Stimulated activated CD4-positive, alpha-beta T cell treated with anti-CD3 and anti-CD28 coated beads, Interleukin-15, amount 100 ng/mL, for 24 hours (primary cell): ENCODE results near the gene NDRG4.

Experiments used
- DNase-seq: peaks from one replicate; pipeline ENCODE4 v3.0.0-alpha.2; 2020

The NDRG4 gene, protein sequence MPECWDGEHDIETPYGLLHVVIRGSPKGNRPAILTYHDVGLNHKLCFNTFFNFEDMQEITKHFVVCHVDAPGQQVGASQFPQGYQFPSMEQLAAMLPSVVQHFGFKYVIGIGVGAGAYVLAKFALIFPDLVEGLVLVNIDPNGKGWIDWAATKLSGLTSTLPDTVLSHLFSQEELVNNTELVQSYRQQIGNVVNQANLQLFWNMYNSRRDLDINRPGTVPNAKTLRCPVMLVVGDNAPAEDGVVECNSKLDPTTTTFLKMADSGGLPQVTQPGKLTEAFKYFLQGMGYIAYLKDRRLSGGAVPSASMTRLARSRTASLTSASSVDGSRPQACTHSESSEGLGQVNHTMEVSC

DNA sequence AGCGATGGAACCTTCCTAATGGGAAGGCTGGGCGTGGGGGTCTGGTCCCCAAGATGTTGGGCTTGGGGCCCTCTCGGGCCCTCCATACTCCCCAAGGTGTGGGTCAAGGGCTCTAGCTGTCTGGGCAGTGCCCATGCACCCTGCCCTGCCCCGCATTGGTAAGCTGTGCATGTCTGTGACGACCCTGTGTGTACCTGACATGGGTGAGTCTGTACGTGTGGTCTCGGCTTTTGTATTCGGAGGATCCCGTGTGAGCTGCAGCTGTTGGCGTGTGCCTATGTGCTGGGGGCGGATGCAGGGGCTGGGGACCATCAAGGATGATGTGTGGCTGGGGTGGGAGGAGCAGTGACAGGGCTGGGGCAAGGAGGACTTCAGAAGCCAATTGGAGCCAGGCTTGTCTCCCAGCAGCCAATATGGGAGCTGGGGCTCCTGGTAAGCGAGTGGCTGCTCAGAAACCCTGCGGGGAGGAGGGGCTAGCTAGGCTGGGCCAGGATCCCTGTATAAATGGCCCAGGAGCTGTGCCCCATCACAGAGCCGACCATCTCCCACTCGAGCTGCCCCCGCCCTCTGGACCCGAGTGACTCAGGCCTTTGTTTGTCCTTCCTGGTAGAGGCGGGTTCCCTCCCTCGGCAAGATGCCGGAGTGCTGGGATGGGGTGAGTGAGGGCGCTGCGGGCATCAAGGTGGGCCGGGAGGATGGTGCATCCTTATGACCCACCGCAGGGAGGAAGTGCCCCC, at the start of gene NDRG4:
TSS of gene NDRG4 (plus strand) at position 529 of the 737 bp plus-strand sequence. CDS start at position 635, 106 bp downstream.
- DNase-seq: peak; percentile 53

DNA sequence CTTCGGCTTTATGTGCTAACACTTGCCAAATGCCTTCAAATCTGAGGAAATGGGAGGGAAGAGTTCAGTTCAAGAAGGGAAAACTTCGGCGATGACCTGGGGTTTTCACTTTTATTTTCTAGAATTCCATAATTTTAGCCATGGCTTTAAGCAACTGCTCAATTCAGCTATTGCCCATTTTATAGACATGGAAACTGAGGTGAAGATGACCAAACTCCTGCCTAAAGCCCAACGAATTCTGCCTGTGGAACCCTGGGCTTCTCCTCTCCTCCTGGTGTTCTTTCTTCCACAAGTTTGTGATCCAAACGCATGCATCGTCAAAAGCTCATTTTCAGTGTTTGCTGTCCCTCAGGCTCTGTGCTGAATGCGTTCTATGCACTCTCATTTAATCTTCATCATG, 49.4 kb upstream of the NDRG4 start:
- DNase-seq: no peak

DNA sequence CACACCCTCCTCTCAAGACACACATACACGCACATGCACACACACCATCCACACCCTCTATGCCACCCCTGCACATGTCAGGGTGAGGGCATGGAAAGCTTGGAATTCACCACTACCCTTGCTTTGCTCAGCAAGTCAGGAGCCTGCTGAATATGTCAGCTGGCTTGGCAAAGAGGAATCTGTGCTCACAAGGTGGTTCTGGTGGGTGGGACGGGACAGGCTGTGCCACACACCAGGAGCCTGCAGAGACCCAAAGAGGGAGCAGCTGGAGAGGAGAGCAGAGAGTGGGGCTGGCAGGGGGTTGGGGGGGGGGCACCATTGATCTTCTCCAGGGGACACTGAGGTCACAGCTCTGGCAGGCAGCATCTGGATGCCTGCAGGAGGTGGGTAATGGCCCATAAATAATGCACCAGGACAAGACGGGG, 48.7 kb upstream of the NDRG4 start:
- no peak for DNase-seq

DNA sequence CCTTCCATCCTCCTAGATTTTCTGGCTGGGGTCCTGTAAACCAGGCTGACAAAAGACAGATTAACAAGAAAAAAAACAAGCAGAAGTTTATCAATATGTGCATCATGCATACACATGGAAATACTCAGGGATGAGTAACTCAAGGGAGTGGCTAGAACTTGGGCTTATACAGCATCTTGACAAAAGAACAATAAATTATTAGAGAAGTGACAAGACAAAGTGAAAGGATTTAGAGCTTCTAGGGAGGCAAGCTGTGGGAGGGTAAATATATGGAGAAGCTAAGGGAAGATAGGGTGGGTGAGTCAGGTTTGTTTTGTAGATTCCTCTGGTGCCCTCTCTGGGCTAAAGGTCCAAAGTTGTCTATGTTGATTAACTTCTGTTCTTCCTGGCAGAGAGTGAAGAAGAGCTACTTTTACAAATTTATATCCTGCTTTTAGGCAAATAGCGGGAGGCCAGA, 48.0 kb upstream of the NDRG4 start:
- DNase-seq: no peak

DNA sequence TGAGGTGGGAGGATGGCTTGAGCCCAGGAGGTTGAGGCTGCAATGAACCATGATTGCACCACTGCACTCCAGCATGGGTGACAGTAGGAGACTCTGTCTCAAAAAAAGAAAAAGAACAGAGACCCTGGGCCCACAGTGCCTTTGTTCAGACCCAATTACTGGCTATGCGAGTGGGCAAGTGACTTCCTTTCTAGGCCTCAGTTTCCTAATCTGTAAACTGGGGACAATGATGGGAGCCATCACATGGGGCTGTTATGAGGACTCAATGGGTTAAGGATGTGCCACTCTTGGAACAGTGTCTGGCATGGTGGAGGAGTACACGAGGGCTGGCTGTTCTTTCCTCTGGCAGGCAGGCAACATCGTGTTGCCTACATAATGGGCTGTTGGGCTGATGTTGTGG, 47.3 kb upstream of the NDRG4 start:
- DNase-seq: no peak

DNA sequence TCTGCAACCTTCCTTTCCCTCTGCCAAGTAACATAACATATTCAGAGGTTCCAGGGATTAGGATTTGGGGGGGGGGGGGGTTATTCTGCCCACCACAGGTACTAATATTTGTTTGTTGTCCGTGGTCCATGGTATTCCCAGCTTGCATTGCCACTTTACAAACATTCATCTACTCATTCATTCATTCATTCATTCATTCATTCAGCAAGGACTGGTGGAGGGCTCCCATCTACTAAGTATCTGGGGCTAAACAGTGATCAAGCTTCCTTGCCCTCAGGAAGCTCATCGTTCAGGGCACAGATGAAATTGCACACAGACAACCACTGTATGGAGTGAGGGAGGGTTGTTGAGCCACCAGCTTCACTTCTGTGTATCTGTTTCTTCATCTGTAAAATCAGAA, 45.8 kb upstream of the NDRG4 start:
- DNase-seq: no peak

DNA sequence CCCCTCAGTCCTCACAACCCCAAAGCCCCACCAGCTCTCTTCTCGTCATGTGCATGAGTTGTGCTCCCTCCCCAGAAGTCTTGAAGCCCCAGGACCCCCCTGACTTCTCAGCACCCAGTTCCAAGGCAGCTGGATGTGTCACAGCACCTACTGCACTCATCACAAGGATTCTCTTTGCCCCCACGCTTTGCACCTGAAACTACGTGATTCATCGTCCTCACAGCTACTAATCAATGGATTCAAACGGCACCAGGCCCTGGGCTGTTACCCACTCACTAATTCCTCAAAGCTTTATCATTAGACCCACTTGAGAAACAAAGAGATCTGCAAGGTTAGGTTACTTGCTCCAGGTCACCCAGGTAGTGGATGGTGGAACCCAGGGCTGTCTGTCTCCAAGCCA, 45.1 kb upstream of the NDRG4 start:
- DNase-seq: no peak

DNA sequence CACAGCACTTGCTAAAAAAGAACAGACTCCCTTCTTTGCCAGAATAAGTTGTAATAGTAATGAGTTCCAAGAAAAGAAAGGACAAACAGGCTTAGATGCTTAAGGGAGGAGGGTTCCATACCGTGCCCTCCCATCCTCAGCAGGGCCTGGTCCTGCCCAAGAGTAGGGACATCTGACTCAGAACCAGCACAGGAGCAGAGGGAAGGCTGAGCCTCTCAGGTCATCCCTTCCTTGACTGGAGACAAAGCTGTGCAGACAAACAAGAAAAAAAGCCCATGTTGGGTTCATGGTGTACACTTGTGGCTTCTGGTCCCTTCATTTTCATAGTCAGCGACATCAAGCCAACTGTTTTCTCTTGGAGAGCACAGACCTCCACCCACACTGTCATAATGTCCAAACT, 44.2 kb upstream of the NDRG4 start:
- no peak for DNase-seq

DNA sequence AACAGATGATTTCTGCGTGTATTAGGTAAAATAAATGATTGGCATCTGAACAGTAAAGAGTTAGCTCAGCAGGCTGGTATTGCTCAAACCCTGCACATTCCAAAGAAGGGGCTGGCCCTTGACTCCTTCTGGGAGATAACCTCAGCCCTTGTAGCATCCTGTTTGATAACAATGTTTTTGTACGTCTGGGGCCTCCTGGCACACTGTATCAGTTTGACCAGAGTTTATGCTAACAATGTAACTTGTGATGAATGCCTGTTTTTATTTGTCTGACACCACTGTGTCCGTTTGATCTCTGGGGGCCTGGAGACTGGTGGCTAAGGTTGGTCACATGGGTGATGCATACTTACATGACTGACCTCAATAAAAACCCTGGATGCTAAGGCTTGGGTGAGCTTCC, 43.8 kb upstream of the NDRG4 start:
- DNase-seq: no peak

DNA sequence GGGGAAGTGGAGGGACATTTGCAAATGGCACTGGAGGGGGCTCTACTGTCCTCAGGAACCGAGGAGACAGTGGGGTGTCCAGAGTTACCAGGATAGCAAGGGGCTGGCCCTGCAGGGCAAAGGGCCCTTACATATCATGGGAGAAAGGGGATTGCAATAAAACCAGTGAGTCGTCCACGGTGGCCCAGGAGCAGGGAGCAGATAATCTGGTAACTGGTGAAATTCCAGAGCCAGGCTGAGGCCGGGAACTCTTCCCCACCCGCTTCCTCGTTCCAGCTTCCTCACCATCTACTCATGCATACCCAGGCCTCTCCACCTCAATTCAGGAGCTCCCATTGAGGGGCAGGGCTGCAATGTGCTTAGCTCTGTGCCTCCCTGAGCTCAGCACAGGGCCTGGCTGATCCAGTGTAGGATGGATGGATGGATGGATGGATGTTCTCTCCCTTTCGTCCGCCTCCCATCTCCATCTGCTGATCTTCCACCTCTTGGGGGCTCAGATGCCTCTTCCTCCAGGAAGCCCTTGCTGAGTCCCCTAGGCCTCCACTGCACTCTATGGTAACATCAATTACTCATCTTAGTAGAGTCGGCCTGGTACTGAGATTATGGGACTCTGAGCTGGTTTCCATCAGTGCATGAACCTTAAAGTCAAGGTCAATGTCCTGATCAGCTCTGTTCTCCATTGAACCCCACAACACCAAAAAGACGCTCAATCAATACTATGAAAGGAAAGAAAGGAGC, 41.2 kb upstream of the NDRG4 start:
- DNase-seq: no peak

DNA sequence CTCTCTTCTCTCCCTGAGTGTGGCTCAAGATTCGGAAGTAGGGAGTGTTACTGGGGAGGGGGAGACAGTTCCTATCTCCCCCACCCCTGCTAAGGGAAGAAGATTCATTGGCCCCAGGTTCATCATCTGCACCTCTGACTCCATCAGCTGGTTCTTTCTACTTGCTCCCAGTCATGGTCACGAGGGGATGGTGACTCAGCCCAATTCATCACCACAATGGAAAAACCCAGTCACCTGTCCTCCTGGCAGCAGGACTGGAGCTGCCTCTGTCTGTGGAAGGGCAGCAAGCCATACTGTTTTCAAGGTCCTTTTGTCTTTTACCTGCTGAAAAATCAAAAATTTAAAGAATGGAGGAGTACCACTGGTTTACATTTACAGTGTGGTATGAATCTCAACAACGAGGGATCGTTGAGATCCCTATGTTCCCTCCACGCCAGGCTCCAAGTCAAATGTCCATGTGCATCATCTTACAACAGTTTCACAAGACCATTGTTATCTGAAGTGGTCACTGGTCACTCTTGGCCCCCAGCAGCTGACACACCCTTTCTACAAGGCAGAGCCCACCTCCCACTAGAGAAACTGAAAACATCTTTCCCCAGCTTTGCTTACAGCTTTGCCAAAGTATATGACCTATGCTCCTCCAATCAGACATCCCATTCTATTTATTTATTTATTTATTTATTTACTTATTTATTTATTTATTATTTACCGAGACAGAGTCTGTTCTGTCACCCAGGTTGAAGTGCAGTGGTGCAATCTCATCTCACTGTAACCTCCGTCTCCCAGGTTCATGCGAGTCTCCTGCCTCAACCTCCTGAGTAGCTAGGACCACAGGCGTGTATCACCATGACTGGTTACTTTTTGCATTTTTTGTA, 40.4 kb upstream of the NDRG4 start:
- peak; percentile 71 for DNase-seq

DNA sequence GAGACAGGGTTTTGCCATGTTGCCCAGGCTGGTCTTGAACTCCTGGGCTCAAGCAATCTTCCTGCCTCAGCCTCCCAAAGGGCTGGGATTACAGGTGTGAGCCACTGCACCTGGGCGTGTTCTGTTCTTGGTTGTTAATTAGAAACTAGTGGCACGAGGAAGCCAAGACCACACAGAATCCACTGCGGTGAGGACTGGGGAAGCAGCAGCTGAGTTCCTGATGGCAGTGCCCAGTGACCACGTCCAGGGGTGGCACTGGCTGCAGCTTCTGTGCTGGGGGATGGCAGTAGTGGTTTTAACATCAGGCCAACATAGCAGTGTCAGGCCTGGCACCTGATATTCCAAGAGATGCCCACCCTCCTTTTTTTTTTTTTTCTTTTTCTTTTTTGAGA, 39.7 kb upstream of the NDRG4 start:
- no peak for DNase-seq

DNA sequence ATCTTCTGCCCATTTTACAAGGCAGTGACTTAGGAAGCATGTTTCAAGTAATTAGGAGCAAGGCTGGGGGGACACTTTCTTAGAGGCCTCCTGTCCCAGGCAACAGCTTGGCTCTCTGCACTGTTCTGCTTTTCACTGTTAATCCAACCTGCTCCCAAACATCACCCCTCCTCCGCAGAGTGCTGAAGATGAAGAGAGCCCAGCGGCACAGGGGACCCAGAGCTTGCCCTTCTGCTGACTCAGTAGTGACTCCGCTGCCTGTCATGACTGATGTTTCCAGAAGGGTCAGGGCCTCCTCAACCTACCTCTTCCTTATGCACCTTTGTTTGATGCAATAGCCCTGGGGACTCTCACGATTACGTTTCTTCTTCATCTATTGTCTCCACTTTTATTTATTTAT, 38.9 kb upstream of the NDRG4 start:
- DNase-seq: no peak

DNA sequence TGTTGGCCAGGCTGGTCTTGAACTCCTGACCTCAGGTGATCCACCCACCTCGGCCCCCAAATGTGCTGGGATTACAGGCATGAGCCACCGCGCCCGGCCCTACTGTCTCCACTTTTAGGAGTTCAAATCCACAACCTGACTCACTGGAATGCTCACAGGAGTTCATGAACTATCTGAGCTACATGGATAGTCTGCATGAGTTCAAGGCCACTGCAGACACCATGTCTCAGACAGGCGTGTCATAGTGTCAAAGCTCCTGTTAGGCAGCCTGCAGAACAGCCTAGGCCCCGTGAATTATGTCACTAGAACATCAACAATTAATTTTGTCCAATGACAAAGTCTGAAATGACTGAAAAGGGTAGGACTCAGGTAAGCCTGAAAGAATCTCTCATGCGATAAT, 38.3 kb upstream of the NDRG4 start:
- no peak for DNase-seq

DNA sequence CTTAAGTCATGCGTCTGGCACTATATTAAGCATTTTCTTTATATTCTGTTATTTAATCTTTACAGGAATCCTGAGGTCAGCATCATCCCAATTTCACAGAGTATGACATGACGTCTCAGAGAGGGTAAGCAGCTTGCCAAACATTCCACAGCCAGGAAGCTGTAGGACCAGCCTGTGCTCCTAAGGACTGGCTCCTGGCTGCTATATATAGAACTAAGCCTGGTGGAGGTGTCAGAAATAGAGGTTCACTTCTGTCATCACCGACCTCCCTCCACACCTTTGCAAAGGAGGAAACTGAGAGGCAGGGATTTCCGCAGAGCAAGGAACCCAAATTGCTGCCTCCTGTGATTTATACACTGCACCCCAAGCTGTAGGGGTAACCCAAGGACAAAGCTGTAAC, 37.9 kb upstream of the NDRG4 start:
- DNase-seq: no peak

DNA sequence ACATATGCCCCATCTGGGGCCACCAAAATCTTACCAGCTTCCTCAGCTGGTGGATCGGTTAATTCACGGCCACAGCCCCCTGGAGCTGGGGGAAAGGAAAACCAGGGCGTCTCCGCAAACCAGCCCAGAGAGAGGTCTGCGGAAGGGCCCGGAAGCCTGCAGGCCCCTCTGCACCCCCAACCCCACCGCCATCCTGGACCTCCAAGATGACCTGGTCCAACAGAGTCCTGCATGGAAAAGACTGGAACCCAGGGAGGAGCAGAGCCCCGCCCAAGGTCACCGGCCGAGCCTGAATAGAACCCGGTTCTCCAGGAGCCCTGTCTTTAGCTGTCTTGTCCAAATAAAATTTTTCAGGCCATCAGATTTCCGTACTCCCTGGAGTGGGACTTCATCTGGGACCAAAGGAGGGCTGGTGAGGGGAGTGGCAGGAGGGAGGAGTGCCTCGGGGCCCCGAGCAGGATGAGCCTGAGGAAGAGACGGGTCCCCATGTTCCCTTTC, 37.4 kb upstream of the NDRG4 start:
- DNase-seq: no peak

DNA sequence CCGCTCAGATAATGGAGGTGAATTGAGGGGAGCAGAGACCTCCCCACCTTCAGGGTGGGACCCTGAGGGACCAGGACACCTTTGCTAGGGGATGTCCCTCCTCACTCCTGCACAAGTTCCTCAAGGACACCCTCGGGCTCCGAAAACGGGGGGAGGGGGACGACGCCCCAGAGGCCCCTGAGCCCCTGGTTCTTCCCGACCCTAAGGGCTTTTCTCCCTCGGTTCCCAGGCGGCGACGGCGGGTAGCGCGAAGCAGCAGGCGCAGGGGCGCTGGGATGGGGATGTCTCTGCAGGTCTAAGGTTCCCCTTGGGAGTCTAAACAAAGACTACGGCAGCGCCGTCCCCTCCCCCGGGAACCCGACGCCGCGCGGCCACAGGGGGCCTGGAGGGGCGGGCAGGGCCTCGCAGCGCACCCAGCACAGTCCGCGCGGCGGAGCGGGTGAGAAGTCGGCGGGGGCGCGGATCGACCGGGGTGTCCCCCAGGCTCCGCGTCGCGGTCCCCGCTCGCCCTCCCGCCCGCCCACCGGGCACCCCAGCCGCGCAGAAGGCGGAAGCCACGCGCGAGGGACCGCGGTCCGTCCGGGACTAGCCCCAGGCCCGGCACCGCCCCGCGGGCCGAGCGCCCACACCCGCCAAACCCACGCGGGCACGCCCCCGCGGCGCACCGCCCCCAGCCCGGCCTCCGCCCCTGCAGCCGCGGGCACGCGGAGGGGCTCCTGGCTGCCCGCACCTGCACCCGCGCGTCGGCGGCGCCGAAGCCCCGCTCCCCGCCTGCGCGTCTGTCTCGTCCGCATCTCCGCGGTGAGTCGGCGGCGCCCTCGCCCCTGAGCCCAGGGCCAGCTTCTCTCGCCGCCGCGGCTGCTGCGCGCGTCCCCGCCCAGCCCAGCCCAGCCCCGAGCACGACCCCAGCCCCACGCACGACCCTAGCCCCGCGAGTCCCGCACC, 36.7 kb upstream of the NDRG4 start:
- DNase-seq: peak; percentile 43

DNA sequence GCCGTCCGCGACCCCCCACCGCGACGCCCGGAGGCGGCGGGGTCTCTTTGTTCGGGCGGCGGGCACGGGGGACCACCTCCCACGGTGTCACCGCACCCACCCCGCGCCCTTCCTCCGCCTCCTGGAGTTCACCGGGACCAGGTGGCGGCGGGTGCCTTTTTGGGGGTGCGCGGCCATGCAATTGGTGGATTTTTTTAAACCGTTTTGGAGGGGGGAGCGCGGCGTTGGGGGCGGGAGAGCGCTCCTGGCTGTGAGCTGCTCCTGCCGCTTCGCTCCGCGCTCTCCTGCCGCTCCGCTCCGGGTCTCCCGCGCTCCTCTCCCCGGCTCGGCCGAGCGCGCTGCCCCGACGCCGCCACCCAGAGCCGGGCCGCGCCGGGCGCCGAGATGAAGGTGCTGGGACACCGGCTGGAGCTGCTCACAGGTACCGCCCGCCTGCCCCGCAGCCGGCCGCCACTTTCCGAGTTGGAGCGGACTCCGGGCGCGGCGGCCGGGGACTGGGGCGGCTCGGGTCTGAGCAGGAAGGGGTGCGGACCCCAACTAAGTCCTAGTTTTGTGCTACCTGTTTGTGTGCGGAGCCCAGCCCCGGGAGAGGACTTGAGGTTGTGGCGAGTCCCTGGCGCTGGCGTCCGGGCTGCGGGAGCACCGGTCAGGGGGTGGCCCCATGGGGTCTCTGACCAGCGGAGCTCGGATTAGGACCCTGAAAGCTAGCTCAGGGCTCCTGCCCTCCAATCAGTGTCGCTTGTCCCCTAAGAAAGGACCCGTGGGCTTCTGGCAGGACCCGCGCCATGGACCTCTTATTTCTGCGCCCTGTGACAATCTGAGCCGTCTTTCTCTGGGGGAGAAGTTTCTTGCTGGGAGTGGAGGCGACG, 35.7 kb upstream of the NDRG4 start:
- DNase-seq: peak; percentile 37

DNA sequence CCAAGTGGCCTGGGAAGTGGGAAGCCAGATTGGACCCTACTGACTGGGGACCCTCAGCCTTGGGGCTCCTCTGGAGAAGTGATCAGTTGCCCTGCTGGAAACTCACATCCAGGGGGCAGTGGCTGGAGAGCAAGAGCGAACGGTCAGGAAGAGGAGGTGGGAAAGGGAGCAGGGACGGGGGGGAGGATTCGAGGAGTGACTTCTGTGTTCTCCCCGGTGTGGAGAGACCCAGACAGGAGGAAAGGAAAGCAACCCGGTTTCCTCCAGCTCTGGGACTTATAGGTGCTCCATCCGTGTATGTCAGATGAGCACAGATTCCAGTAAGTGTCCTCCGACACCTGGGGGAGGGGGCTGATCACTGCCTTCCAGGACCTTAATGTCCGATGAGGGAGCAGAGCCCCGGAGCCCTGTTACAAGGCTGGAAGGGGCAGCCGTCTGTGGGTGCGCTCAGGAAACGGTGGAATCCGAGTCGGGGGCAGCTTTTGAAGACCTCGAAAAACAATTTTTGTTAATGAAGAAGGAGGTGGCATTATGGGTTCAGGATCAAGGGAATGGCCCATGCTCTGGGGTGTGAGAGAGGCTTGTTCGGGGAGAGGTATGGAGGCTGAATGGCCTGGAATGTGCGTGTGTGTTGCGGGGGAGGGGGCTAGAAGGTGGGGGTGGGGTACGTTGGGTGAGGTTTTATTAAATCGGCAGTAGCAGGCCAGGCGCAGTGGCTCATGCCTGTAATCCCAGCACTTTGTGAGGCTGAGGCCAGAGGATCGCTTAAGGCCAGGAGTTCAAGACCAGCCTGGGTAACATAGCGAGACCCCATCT, 34.8 kb upstream of the NDRG4 start:
- DNase-seq: no peak
